ENCODE results near the gene KDM2A. TPM values are rescaled to one million over a fixed set of nuclear protein-coding genes. Genes with fewer than 3 reads are reported as not detected.
A peak's percentile ranks its signal among the peaks of the same experiment; 100 is the strongest.

Gene KDM2A
- total RNA-seq, 1 experiment from 2014 or later, result 13.4 TPM

DNA sequence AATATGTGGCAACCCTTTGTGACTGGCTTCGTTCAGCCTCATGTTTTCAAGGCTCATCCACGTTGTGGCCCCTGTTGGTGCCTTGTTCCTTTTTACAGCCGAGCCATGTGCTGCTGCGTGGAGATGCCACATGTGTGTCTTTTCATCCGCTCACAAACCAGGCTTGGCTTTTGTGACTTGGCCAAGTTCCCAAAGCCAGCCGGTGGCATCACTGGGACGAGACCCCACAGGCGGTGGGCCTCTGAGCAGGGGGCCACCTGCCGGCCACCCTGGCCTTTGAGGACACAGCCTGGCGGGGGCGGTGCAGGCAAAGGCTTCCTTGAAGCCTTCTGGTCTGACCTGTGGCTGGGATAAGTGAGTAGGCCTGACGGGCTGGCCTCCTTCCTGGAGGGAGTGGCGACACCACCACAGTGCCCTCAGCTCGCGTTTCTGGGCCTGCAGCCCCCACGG is 157.7 kb downstream of the KDM2A start:
- in situ Hi-C loops (cut with HindIII; ENCODE audit: low sequenced_read_pairs), result no loop called here
- DNase-seq (ENCODE audit: low spot score), result peak; percentile 47

DNA sequence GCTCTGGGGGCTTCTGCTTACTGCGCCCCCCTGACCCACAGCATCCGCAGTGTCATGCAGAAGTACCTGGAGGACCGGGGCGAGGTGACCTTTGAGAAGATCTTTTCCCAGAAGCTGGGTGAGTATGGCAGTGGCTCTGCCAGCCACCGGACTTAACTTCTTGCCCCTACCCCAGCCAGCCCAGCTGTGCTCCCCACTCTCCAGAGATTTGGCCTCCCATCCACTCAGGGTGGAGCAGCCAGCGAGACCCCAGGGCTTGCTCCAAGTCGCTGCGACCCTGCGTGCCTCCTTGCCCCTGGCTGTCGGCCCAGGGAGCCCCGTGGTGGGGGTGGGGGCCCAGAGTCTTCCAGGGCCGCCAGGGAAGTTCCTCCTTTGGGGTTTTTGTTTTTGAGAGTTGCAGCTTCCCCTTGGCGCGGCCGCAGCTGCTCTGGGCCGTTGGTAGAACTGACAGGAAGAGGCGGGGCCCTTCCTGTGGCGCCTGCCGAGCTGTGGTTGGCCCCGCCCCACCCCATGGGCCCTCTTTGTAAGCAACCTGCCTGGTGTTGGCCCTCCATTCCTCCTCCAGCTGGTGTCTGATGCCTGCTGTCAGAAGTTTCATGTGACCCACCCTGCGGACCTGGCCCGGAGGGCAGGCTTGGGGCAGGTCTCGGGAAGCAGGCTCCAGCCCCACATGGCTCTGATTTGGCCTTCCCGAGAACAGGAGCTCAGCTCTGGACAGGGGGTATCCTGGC is 158.3 kb downstream of the KDM2A start:
- DNase-seq (ENCODE audit: low spot score), result peak; percentile 54
- in situ Hi-C loops (cut with HindIII; ENCODE audit: low sequenced_read_pairs), result no loop called here

DNA sequence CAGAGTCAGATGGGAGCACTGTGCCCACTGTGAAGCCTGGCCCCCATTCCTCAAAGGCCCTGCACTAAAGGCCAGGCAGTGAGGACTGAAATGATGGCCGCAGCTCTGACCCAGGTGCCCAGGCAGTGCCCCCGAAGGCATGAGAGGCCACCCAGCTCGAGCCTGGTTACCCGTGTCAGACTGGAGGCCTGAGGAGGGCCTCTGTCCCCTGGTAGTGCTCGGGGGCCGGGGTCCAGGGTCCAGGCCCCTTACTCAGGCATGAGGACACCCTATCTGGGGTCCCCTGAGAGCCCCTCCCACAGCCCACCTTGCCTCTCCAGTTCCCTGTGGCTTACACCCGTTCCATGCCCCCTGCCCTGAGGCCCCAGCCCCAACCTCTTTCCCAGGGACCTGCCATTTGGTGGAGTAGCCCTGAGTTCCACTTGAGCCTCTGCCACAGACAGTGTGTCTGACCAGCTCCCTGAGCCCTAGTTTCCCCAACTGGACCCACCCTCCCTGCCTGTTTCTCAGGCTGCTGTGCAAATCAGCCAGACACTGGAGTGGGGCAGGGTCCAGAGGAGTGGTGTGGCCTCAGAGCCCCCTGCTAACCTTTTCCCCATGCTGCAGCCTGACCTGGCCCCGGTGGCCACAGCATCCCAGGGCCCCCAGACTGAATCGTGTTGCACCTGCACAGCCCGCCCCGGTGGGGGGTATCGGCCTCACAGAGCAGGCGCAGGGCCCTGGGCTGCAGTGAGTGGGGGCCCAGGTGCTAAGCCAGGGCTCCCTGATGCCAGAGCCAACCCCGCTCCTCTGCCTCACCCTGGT is 159.3 kb downstream of the KDM2A start:
- DNase-seq (ENCODE audit: low spot score), result no peak
- in situ Hi-C loops (cut with HindIII; ENCODE audit: low sequenced_read_pairs), result no loop called here

GRCh38 chr11:67278939-67279588 is 160.0 kb downstream of the KDM2A start:
- DNase-seq (ENCODE audit: low spot score), result no peak
- in situ Hi-C loops (cut with HindIII; ENCODE audit: low sequenced_read_pairs), result no loop called here

DNA sequence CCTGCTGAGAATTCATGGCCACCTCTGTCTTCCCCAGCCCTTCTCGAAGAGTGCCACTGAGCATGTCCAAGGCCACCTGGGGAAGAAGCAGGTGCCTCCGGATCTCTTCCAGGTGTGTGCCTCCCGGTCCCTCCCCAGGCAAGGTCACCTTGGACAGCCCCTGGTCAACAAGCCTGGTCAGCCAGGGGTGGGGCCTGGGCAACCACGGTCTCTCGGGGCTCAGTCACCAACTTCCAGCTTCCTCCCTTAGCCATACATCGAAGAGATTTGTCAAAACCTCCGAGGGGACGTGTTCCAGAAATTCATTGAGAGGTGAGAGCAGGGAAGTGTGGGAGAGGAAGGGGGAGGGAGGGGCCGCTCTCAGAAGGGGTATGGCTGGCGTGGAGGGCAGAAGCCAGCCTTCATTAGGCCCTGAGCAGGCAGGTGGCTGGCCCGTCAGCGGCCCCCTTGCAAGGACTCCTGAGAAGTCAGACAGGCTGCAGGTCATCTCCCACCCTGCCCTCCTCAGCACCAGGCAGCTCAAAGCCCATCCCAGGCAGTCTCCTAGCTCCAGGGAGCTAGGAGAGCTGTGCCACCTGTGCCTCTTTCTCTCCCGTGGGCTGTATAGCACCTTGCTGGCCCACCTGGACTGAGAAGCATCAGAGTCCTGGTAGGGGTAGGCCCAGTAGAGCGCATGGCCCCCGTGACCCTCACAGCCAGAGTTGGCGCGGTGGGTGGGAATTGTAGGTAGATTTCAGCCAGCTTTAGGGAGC is 160.7 kb downstream of the KDM2A start:
- in situ Hi-C loops (cut with HindIII; ENCODE audit: low sequenced_read_pairs), result no loop called here
- DNase-seq (ENCODE audit: low spot score), result no peak

- no peak for DNase-seq (ENCODE audit: low spot score)
- in situ Hi-C loops (cut with HindIII; ENCODE audit: low sequenced_read_pairs), result no loop called here
Measured at GRCh38 chr11:67280341-67280787, 161.3 kb downstream of the KDM2A start.

DNA sequence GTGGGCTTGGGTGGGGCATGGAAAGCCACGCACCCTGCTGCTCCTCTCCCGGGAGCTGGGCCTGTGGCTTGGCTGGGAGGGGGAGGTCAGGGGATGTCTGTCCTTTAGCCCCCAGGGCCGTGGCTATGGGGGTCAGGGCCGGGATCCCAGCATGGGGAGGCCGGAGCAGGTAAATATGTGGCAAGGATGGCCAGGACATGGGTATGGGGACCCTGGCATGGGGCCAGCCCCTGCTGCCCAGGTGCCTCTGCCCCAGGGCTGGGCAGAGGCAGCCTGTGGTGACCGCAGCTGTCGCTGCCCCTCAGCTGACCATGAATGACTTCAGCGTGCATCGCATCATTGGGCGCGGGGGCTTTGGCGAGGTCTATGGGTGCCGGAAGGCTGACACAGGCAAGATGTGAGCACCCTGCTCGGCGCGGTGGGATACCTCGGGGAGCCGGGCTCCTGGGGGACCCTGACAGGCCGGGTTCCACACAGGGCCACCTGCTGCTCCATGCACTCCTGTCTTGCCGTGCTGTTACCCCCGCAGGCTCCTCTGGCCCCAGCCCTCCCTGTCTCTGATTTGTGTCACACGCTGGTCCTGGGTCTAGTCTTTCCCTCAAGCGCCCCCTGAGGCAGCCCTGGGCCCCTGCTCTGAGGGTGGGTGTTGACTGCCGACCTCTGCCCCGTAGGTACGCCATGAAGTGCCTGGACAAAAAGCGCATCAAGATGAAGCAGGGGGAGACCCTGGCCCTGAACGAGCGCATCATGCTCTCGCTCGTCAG is 161.9 kb downstream of the KDM2A start:
- in situ Hi-C loops (cut with HindIII; ENCODE audit: low sequenced_read_pairs), result no loop called here
- DNase-seq (ENCODE audit: low spot score), result no peak

- no peak for DNase-seq (ENCODE audit: low spot score)
- in situ Hi-C loops (cut with HindIII; ENCODE audit: low sequenced_read_pairs), result no loop called here
Measured at GRCh38 chr11:67281552-67282150, 162.6 kb downstream of the KDM2A start.

GRCh38 chr11:67282155-67282875 is 163.3 kb downstream of the KDM2A start:
- in situ Hi-C loops (cut with HindIII; ENCODE audit: low sequenced_read_pairs), result no loop called here
- no peak for DNase-seq (ENCODE audit: low spot score)

DNA sequence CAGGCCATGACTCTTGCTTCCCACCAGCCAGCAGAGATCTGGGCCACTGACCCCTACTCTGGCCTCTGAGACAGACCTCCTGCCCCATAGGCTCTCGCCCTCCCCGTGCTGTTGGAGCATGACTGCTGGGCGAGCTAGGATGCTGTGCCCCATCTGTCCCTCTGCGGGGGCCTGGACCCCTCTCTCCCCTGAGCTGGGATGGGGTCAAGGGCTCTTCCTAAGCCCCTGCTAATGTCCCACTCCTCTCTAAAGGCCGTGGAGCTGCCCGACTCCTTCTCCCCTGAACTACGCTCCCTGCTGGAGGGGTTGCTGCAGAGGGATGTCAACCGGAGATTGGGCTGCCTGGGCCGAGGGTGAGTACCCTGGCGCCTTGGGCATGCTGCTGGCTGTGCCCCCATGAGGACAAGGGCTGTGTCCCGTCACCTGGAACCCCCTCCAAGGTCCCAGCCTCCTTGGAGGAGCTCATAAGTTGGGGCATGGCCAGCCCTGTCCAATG is 163.9 kb downstream of the KDM2A start:
- in situ Hi-C loops (cut with HindIII; ENCODE audit: low sequenced_read_pairs), result no loop called here
- DNase-seq (ENCODE audit: low spot score), result no peak

GRCh38 chr11:67283481-67283963 is 164.5 kb downstream of the KDM2A start:
- DNase-seq (ENCODE audit: low spot score), result no peak
- in situ Hi-C loops (cut with HindIII; ENCODE audit: low sequenced_read_pairs), result no loop called here

DNA sequence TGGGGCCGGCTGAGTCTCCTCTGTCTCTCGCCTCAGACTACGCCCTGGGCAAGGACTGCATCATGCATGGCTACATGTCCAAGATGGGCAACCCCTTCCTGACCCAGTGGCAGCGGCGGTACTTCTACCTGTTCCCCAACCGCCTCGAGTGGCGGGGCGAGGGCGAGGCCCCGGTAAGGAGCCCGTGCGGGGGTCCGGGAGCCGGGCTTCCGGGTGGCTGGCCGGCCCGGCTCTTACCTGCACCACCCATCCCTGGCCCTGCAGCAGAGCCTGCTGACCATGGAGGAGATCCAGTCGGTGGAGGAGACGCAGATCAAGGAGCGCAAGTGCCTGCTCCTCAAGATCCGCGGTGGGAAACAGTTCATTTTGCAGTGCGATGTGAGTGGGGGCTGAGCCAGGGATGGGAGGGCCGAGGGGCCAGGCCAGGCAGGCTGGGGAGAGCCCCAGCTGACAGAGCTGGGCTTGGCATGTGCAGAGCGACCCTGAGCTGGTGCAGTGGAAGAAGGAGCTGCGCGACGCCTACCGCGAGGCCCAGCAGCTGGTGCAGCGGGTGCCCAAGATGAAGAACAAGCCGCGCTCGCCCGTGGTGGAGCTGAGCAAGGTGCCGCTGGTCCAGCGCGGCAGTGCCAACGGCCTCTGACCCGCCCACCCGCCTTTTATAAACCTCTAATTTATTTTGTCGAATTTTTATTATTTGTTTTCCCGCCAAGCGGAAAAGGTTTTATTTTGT is 165.9 kb downstream of the KDM2A start:
- no peak for DNase-seq (ENCODE audit: low spot score)
- in situ Hi-C loops (cut with HindIII; ENCODE audit: low sequenced_read_pairs), result no loop called here

GRCh38 chr11:67285541-67286498 is 166.8 kb downstream of the KDM2A start:
- in situ Hi-C loops (cut with HindIII; ENCODE audit: low sequenced_read_pairs), result no loop called here
- no peak for DNase-seq (ENCODE audit: low spot score)

- DNase-seq (ENCODE audit: low spot score), result no peak
- in situ Hi-C loops (cut with HindIII; ENCODE audit: low sequenced_read_pairs), result no loop called here
Measured at GRCh38 chr11:67286621-67287333, 167.7 kb downstream of the KDM2A start.

Data from G401 (cell line).